Nephron progenitor cell (in vitro differentiated cells): ENCODE data around the gene GLRA3.

Experiments used
- DNase-seq: peaks from one replicate; pipeline ENCODE4 v3.0.0; 2021
- H3K27ac Mint-ChIP-seq: 2 replicates; pipeline ENCODE4 v1.8.0; 2021; ENCODE audit warnings: mild to moderate bottlenecking, moderate library complexity, mixed read lengths
- H3K27me3 Mint-ChIP-seq: 2 replicates; pipeline ENCODE4 v1.8.0; 2021; ENCODE audit warnings: mild to moderate bottlenecking, low read depth, mixed read lengths; ENCODE audit not compliant: poor library complexity
- H3K36me3 Mint-ChIP-seq: 2 replicates; pipeline ENCODE4 v1.8.0; 2021; ENCODE audit warnings: low read depth, mixed read lengths
- H3K4me1 Mint-ChIP-seq: 2 replicates; pipeline ENCODE4 v1.8.0; 2021; ENCODE audit warnings: mixed read lengths
- H3K4me3 Mint-ChIP-seq: 2 replicates; pipeline ENCODE4 v1.8.0; 2021; ENCODE audit warnings: mild to moderate bottlenecking, moderate library complexity, mixed read lengths
- H3K9me3 Mint-ChIP-seq: 2 replicates; pipeline ENCODE4 v1.8.0; 2021; ENCODE audit warnings: mild to moderate bottlenecking, moderate library complexity, mixed read lengths
- CTCF ChIP-seq: fragments of 200-600 bp; sonication (generic); IDR thresholded peaks from 2 replicates; pipeline ENCODE4 v1.5.0; 2021; ENCODE audit warnings: antibody characterized with exemption

The GLRA3 gene

GRCh38 chr4:174629265-174629664 lies 199.8 kb downstream of the GLRA3 start:
- Mint-ChIP-seq H3K36me3 (no peaks in the 10 kb centered on the region), H3K27me3 (peaks cover 6% of the 10 kb centered on the region), H3K4me1 (no peaks in the 10 kb centered on the region), H3K27ac (no peak overlapping the region), H3K4me3 (no peak overlapping the region), H3K9me3 (no peaks in the 10 kb centered on the region)
- no peak for TF ChIP-seq CTCF
- no peak for DNase-seq

GRCh38 chr4:174628191-174628590 lies 200.9 kb downstream of the GLRA3 start:
- Mint-ChIP-seq H3K4me3 (no peak overlapping the region), H3K27me3 (peaks cover 6% of the 10 kb centered on the region), H3K27ac (no peak overlapping the region), H3K9me3 (no peaks in the 10 kb centered on the region), H3K4me1 (no peaks in the 10 kb centered on the region), H3K36me3 (no peaks in the 10 kb centered on the region)
- TF ChIP-seq CTCF: no peak
- DNase-seq: no peak

- H3K4me1 Mint-ChIP-seq: no peaks in the 10 kb centered on the region
These were observed 201.6 kb downstream of the GLRA3 start for GRCh38 chr4:174627473-174627872.

GRCh38 chr4:174626342-174627008 lies 202.6 kb downstream of the GLRA3 start:
- H3K4me3 Mint-ChIP-seq: no peak overlapping the region

More at GRCh38 chr4:174627473-174627872, 201.6 kb downstream of the GLRA3 start:
- Mint-ChIP-seq H3K4me3 (no peak overlapping the region), H3K9me3 (no peaks in the 10 kb centered on the region), H3K36me3 (no peaks in the 10 kb centered on the region), H3K27ac (no peak overlapping the region), H3K27me3 (peaks cover 6% of the 10 kb centered on the region)
- no peak for TF ChIP-seq CTCF
- DNase-seq: no peak

GRCh38 chr4:174616661-174617060 lies 212.4 kb downstream of the GLRA3 start:
- H3K27ac Mint-ChIP-seq: no peak overlapping the region
- peaks cover 10% of the 10 kb centered on the region for H3K27me3 Mint-ChIP-seq
- TF ChIP-seq CTCF: no peak
- H3K9me3 Mint-ChIP-seq: peaks cover 15% of the 10 kb centered on the region
- no peak overlapping the region for H3K4me3 Mint-ChIP-seq
- peaks cover 5% of the 10 kb centered on the region for H3K36me3 Mint-ChIP-seq
- H3K4me1 Mint-ChIP-seq: no peaks in the 10 kb centered on the region
- DNase-seq: no peak

More at GRCh38 chr4:174626342-174627008, 202.6 kb downstream of the GLRA3 start:
- H3K27ac Mint-ChIP-seq: no peak overlapping the region
- H3K27me3 Mint-ChIP-seq: peaks cover 6% of the 10 kb centered on the region
- TF ChIP-seq CTCF: no peak
- no peaks in the 10 kb centered on the region for H3K36me3 Mint-ChIP-seq
- no peak for DNase-seq
- no peaks in the 10 kb centered on the region for H3K9me3 Mint-ChIP-seq
- H3K4me1 Mint-ChIP-seq: no peaks in the 10 kb centered on the region

GRCh38 chr4:174613979-174614378 lies 215.1 kb downstream of the GLRA3 start:
- H3K27me3 Mint-ChIP-seq: peaks cover 6% of the 10 kb centered on the region

More at GRCh38 chr4:174613979-174614378, 215.1 kb downstream of the GLRA3 start:
- TF ChIP-seq CTCF: no peak
- Mint-ChIP-seq H3K36me3 (peaks cover 5% of the 10 kb centered on the region), H3K9me3 (peaks cover 18% of the 10 kb centered on the region), H3K4me1 (no peaks in the 10 kb centered on the region), H3K4me3 (no peak overlapping the region), H3K27ac (no peak overlapping the region)
- no peak for DNase-seq
